GM10847 (cell line): ENCODE measurements around the gene DNM2.
A peak's percentile ranks its signal among the peaks of the same experiment; 100 is the strongest.

ENCODE experiments used
- POLR2A ChIP-seq: IDR thresholded peaks from 2 replicates; pipeline ENCODE4 v1.6.1; 2011; ENCODE audit not compliant: insufficient read length; ENCODE audit errors: extremely low read depth

DNM2 gene

DNA sequence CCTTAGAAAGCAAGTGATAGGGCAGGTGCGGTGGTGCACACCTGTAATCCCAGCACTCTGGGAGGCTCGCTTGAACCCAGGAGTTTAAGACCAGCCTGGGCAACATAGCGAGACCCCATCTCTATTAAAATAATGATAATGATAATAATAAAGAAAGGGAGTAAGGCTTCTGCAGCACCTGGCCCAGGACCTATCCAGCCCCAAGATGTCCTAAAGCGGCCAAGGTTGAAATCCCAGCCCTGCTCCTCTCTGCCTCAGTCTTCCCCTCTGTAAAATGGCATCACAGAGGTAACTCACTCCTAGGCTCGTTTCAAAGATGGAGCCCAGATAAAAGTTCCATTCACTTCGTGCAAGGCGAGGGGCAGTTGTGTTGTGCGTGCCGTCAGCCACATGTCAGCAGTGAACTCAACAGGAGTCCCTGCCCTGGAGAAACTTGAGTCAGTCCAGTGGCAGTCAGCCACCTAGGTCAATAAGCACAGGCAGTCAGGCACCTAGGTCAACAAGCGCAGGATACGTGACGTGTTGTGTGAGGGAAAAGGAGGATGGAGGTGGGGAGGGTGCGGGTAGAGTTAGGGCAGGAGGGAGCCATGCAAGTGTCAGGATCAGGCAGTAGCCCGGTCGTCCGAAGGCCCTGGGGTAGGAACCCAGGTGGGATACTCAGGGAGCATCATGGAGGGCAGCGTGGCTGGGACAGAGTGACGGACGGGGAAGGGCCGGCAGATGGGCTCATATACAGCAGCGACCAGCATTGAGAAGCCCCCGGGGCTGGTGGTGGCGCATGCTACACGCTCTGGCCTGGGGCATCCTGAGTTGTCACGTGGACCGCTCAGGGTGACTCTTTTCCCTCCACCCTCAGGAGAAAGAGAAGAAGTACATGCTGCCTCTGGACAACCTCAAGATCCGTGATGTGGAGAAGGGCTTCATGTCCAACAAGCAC lies 101.5 kb downstream of the DNM2 start:
- TF ChIP-seq POLR2A = no peak

DNA sequence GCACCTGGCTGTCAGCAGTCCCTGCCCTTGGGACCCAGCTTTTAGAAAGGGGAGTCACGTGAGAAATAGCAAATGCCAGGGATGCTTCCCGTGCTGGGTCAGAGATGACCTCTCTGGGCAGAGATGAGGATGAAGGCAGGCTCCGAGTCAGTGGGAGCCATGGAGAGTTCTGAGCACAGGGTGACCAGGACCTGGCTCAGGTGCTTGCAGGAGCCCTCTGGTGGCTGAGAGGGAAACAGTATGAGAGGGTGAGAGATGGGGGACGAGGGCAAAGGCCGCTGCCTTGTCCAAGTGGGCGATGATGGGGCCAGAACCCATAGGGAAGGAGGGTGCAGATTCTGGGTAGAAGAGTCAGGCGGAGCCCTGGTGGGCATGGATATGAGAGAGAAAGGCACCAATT lies 102.3 kb downstream of the DNM2 start:
- no peak for TF ChIP-seq POLR2A

DNA sequence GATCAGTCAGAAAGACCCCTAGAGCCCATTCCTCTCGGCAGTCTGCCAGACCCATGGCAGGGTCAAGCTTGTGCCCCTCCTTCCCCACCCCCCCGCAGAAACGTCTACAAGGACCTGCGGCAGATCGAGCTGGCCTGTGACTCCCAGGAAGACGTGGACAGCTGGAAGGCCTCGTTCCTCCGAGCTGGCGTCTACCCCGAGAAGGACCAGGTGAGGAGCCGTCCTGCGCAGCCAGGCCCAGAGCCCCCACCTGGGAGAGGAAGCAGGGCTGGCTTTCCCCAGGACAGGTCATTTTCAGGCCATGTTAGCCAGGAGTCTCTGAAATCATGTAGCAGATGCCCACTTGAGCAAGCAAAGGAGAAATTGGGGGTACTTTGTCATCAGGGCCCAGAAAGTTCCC lies 105.8 kb downstream of the DNM2 start:
- TF ChIP-seq POLR2A = no peak

DNA sequence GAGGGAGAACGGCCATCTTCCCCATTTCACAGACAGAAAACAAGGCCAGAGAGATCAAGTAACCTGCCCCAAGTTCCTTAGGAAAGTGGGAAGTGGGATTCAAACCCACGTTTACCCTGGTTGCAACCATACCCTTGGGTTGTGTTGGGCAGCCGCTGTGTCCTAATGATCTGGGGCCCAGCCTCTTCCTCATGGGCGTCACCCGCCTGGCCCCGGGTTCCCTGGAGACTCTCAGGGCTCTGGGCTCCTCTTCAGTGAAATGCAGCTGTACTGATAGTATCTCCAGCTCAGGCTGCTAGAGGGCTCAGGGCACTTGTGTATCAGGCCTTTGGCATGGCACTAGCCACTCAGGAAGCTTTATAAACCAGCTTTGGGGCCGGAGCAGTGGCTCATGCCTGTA lies 108.4 kb downstream of the DNM2 start:
- no peak for TF ChIP-seq POLR2A

DNA sequence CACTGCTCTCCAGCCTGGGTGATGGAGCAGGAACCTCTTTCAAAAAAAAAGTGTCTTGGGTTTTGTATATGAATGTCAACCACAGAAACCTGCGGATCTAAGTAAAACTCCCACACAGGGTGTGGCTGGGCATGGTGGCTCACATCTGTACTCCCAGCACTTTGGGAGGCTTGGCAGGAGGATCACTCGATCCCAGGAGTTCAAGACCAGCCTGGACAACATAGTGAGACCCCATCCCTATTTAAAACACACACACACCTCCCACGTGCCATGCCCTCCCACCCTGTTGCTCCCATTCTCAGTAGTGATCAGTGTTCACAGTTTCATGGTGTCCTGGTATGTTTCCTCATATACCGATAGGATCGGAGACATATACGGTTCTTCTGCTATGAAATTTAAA lies 109.0 kb downstream of the DNM2 start:
- TF ChIP-seq POLR2A = no peak

DNA sequence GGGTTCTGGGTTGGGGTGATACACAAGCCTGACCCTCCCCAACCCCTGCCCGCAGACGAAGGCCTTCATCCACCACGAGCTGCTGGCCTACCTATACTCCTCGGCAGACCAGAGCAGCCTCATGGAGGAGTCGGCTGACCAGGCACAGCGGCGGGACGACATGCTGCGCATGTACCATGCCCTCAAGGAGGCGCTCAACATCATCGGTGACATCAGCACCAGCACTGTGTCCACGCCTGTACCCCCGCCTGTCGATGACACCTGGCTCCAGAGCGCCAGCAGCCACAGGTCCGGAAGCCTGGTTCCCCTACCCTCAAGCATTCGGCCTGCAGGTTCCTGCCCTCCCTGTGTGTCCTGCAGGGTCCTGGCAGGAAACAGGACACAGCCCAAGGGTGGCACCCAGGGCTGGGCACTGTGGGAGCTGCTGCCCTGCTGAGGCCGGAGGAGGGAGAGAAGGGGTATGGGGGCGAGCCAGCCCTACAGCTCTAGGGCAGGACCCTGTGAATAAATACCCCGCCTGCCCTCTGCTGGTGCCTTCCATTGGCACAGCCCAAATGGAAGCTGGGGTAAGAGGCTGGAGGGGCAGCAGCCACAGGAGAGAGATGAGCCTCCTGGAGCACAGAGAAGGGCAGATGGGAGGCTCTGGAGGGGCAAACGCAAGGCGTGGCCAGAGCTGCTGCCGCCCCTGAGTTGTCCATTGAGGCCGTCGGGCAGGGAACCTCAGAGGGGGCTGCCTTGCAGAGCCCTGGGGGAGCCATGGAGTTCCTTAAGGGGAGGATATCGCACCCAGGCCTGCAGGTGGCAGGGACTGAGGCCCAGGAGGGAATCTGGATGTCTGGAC lies 111.3 kb downstream of the DNM2 start:
- no peak for TF ChIP-seq POLR2A

DNA sequence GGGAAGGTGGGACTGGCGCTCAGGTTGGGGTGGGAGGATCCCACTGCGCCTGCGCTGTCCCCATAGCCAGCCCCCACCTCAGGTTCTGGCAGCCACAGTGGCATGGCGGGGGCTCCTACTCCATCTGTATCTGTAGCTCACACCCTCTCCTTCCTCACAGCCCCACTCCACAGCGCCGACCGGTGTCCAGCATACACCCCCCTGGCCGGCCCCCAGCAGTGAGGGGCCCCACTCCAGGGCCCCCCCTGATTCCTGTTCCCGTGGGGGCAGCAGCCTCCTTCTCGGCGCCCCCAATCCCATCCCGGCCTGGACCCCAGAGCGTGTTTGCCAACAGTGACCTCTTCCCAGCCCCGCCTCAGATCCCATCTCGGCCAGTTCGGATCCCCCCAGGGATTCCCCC lies 112.1 kb downstream of the DNM2 start:
- TF ChIP-seq POLR2A = no peak

DNA sequence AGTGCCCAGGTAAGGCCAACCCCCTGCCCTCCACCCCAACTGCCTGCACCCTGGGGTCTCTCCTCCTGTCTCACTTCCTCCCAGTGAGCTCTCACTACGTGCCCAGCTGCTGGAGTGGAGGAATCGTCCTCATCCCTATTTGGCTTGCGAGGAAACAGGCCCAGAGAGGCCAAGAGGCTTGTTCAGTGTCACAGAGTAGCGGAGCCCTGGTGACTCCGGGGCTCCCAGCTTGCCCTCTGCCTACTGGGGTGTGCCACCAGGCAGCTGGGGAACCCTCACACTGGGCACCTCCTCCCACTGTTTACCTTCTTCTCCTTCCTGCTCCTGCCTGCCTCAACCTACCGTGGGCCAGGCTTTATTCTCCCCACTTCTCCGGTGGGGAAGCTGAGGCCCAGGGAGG lies 112.5 kb downstream of the DNM2 start:
- no peak for TF ChIP-seq POLR2A

DNA sequence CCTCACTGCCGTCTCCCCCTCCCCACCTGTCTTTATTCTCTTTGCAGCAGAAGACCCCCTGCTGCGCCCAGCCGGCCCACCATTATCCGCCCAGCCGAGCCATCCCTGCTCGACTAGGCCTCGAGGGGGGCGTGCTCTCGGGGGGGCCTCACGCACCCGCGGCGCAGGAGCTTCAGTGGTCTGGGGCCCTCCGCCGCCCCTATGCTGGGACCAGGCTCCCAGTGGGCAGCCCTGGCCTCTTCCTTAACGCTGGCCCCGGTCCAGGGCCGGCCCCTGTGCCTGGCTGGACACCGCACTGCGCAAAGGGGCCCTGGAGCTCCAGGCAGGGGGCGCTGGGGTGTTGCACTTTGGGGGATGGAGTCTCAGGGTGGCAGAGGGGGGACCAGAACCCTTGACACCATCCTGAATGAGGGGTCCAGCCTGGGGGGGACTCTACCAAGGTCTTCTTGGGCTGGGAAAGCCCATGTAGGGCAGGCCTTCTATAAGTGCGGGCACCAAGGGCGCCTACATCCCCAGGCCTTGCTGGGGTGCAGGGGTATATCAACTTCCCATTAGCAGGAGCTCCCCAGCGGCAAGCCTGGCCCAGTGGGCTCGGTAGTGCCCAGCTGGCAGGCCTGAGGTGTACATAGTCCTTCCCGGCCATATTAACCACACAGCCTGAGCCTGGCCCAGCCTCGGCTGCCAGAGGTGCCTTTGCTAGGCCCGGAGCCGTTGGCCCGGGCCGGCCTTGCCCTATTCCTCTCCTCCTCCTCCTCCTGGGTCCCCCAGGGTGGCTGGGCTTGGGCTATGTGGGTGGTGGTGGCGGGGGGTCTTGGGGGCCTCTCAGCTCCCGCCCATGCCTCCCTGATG lies 113.3 kb downstream of the DNM2 start:
- no peak for TF ChIP-seq POLR2A

DNA sequence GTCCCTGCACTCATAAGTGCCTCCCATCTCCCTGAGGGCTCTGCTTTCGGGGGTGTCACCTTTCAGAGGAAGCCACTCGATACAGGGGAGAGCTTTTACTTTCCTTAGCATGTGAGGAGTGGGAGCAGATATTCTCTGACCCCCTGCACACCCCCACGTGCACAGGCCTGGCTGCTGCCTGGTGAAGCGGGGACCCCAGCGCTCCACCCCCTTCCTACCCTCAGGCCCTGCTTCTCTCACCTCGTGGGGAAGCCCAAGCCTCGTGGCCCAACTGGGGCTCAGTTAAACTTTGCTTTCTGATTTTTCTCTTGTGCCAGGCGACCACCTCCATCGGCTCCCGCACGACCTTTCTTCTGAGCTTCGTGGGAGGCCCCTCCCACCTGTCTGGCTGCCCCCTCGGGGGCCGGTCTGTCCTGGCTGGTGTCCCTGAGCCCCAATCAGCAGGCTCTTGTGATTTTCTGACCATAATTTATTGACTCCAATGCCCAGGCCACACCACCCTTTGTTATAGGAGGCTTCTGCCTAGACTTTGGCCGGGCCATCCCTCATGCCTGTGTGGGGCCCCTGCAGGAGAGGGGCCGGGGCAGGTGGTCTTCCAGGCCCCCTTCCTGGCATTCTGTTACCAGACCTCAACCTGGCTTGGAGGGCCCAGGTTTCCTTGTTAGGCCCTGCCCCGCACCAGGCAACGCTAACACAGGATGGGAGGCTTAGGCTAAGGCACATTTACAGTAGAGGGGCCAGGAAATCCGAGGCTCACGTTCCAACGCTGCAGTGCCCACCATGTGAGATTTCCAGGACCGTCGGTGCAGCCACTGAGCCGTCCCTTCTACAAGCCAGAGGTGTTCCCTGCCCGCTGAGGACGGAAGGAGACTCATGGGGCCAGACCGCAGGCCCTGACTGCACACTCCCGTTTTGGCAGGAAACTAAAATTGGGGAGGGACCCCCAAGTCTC lies 114.4 kb downstream of the DNM2 start:
- TF ChIP-seq POLR2A = no peak

DNA sequence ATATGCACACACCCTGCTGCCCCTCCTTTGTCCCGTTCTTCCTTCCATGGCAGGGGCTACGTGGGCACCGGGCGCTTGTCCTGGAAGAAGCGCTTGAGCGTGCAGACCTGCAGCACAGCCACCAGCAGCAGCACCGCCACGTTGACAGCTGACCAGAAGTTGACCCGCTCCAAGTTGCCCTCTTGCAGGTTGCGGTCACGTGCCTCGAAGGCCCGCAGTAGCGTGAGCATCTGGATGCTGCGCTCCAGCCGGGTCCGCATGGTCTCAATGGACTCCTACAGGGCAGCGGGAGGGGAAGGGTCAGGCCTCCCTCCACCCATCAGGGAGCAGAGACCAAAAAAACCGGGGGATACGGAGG lies 115.0 kb downstream of the DNM2 start:
- no peak for TF ChIP-seq POLR2A

DNA sequence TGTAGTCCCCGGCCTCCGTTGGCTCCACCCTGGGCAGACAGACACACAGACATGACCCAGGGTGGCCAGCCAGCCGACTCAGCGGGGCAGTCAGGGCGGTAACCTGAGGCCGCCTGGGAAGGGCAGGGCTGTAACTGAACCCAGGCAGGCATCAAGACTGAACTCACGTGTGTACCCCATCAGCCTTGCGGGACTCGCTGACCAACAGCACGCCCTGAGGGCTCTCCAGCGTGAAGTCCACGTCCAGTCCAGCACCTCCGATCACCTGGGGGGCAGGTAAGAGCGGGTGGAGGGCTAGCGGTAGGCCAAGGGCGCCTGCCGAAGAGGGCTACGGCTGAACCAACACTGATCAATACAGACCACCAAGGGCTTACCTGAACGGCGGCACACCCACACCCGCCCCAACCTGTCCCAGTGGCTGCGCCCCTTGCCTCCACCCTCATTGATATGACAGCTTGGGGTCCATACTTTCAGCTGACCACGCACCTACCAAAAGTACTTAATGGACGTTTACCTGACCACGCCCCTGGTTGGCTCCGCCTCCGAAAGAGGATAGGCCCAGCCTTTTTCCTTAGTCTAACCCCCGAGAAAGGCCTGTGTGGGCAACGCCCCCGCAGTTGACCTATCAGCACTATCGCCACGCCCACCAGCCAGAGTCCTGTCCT lies 117.3 kb downstream of the DNM2 start:
- TF ChIP-seq POLR2A = no peak

DNA sequence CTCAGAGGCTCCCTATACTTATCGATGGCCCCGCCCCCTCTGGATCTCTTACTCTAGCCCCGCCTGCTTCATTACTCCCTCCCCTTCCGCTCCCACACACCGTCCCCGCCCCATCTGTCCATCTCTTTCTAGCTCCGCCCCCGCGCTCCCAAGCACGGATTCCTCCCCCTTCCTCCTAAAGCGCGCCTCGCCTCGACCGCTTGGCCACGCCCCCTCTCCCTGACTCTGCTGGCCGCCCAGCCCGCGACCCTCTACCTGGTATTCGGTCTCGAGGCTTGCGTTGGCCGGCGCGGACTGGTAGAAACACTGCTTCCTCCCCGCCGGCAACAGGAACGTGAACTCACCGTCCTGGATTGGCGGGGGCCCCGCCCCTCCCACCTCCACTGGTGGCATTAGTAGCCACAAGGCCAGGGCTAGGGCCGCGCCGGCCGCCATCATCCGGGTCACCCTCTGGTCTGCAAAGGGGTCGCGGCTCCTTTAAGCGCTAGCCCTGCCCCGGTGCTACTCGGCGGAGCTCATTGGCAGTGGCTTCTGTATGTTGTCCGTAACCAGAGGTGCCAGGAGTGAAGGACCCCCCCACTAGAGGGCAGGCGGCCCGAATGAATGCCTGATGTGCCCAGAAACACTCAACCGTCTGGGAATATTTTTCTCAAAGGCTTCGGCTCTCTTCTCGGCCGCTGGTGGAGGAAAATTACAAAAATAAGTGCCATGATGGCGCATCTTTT lies 118.0 kb downstream of the DNM2 start, which contains the start of gene TMED1:
TSS of gene TMED1 (minus strand) at position 459 of the 725 bp plus-strand sequence. CDS start at position 438, 21 bp downstream.
- peak; percentile 30 for TF ChIP-seq POLR2A
